Right atrium auricular region (tissue), 2 donors: ENCODE measurements around the gene WNT7A. TPM values are rescaled to one million over a fixed set of nuclear protein-coding genes. Genes with fewer than 3 reads are reported as not detected.

Experiments used
- DNase-seq: peaks from one replicate; pipeline ENCODE4 v3.0.0-alpha.2; 2019; ENCODE audit warnings: low spot score
- H3K27ac ChIP-seq, 2 donors: fragments of 200-600 bp; sonication (generic); 1 replicate in 1 of 2; 2 replicates in 1 of 2; pipeline ENCODE4 v1.5.1; 2016 to 2019
- H3K27me3 ChIP-seq, 2 donors: fragments of 200-600 bp; sonication (generic); one replicate each; pipeline versions ENCODE4 v1.5.1 to v1.6.0; 2017 to 2019
- H3K36me3 ChIP-seq: fragments of 200-600 bp; sonication (generic); one replicate; pipeline ENCODE4 v1.5.1; 2016
- H3K4me1 ChIP-seq, 2 donors: fragments of 200-600 bp; sonication (generic); one replicate each; pipeline versions ENCODE4 v1.5.1 to v1.6.0; 2017 to 2019
- H3K4me3 ChIP-seq, 2 donors: fragments of 200-600 bp; sonication (generic); 1 replicate in 1 of 2; 2 replicates in 1 of 2; pipeline ENCODE4 v1.5.1; 2017 to 2019; ENCODE audit warnings: mild to moderate bottlenecking in 1 of 2, moderate library complexity in 1 of 2
- H3K9me3 ChIP-seq, 2 donors: fragments of 200-600 bp; sonication (generic); one replicate each; pipeline ENCODE4 v1.5.1; 2019
- total RNA-seq, 2 donors: library from RNA; depleted of rRNA; stranded (reverse); fragments of >200 nt; gene quantifications; one replicate each; pipeline ENCODE4 v1.1.0, GENCODE V29; 2016
- TF ChIP-seq, protein P1 (sequence below), 2 donors: fragments of 200-600 bp; sonication (generic); IDR thresholded peaks; one replicate each; pipeline ENCODE4 v1.5.1; 2019; ENCODE audit warnings: antibody characterized with exemption in 2 of 2

The WNT7A gene
- total RNA-seq, 2 donors from 2014 or later = not detected

DNA sequence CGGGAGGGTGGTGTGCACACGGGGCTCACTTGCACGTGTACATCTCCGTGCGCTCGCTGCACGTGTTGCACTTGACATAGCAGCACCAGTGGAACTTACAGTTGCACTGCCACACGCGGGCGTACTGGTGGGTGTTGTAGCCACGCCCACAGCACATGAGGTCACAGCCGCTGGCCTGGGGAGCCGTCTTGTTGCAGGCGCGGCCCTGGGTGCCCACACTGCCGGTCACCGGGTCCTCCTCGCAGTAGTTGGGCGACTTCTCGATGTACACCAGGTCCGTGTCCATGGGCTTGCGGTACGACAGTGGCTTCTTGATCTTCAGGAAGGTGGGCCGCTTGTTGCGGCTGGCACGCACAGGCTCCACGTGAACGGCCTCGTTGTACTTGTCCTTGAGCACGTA, 61.0 kb downstream of the WNT7A start:
- no peaks in the 10 kb centered on the region for H3K36me3 ChIP-seq
- no peaks in the 10 kb centered on the region for H3K4me1 ChIP-seq
- no peak for DNase-seq
- H3K27ac ChIP-seq = no peak overlapping the region
- TF ChIP-seq, protein P1, sequence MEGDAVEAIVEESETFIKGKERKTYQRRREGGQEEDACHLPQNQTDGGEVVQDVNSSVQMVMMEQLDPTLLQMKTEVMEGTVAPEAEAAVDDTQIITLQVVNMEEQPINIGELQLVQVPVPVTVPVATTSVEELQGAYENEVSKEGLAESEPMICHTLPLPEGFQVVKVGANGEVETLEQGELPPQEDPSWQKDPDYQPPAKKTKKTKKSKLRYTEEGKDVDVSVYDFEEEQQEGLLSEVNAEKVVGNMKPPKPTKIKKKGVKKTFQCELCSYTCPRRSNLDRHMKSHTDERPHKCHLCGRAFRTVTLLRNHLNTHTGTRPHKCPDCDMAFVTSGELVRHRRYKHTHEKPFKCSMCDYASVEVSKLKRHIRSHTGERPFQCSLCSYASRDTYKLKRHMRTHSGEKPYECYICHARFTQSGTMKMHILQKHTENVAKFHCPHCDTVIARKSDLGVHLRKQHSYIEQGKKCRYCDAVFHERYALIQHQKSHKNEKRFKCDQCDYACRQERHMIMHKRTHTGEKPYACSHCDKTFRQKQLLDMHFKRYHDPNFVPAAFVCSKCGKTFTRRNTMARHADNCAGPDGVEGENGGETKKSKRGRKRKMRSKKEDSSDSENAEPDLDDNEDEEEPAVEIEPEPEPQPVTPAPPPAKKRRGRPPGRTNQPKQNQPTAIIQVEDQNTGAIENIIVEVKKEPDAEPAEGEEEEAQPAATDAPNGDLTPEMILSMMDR (IDR thresholded peaks at IDR 0.05) = no peak
- no peaks in the 10 kb centered on the region for H3K27me3 ChIP-seq
- no peak overlapping the region for H3K4me3 ChIP-seq
- peaks cover 18 to 41% of the 10 kb centered on the region in 2 donors for H3K9me3 ChIP-seq

DNA sequence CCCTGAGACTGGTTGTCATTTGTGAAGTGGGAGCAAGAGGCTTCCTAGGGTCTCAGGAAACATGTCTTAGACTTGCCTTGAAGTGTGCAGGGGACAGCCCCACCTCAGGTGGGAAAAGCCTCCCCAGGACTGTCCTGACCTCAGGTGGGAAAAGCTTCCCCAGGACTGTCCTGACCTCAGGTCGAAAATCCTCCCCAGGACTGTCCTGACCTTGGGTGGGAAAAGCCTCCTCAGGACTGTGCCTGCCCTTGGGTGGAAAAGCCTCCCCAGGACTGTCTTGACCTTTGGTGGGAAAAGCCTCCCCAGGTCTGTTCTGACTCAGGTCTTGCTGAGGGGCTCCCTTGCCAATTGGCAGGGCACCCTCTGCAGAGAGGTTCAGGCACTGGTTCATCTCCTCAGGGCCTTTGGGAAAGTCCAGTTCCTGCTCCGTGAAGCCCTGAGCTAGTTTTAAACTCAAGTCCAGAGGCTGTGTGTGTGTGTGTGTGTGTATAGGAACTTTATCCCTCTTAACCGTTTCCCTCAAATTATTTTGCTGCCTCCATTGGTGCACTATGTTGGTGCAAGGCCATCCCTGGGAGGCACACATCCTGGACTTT, 64.7 kb downstream of the WNT7A start:
- no peak for DNase-seq
- TF ChIP-seq, protein P1 (IDR thresholded peaks at IDR 0.05) = no peak
- H3K9me3 ChIP-seq = peaks cover 22 to 49% of the 10 kb centered on the region in 2 donors
- H3K4me1 ChIP-seq = no peaks in the 10 kb centered on the region
- H3K4me3 ChIP-seq = no peak overlapping the region
- H3K27ac ChIP-seq = no peak overlapping the region
- H3K27me3 ChIP-seq = no peaks in the 10 kb centered on the region
- H3K36me3 ChIP-seq = no peaks in the 10 kb centered on the region

DNA sequence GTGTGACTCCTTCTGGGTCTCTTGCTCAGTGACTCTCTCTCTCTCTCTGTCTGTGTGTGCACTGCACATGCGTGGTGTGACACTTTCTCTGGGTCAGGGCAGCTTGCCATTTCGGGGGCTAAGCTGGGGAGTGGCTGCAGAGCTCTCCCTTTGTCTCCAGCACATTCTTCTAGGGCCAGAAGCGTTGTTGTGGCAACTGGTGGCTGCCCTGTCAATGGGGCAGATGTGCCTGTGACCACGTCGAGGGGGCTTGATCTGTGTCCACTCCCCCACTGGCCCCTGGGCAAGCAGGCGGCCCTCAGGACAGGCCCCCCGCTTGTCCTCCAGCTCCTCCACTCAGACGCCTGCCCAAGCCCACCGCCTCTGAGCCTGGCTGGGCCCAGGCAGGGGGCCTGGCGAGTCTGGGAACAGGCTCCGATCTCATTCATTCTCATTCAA, 67.8 kb downstream of the WNT7A start:
- H3K9me3 ChIP-seq = peaks cover 22 to 40% of the 10 kb centered on the region in 2 donors
- no peaks in the 10 kb centered on the region for H3K36me3 ChIP-seq
- no peaks in the 10 kb centered on the region for H3K27me3 ChIP-seq
- DNase-seq = no peak
- no peaks in the 10 kb centered on the region for H3K4me1 ChIP-seq
- H3K27ac ChIP-seq = no peak overlapping the region
- TF ChIP-seq, protein P1 (IDR thresholded peaks at IDR 0.05) = no peak
- no peak overlapping the region for H3K4me3 ChIP-seq

DNA sequence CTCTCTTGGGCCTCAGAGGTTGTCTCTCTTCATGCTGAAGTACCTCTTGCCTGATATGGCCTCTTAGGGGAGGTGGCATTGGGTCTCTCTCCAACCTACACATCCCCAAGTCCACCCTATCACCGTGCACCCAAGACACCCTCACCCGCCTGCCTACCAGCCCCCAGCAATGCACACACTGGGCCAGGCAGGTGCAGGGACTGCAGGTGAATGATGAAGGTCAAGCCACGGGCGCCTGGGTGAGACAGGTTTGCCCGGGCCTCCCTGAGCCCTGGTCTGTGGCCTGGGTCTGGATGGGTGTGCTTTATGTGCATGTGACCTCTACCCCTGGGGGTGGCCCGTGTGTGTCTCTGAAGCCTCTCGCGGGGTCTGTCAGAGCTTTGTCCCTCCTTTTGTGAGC, 68.3 kb downstream of the WNT7A start:
- H3K4me3 ChIP-seq = no peak overlapping the region

DNA sequence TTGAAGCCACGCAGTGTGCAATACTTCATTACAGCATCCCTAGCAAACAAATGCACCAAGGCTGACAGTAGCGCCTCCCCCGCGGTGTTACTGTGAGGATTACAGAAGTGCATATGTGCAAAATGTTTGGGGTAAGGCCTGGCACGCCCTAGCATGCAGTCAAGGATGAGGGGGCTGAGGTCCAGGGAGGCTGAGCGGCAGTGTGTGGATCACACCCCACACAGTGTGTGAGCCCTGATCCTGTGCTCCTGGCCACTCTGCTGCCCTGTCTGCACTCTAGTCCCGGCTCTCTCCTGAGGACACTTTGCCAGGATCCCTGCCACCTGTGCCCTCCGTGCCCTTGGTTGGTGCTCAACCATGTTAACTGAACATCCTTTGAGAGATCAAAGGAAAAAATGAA, 71.3 kb downstream of the WNT7A start:
- no peak for DNase-seq
- Histone ChIP-seq H3K4me1 (no peaks in the 10 kb centered on the region), H3K36me3 (no peaks in the 10 kb centered on the region), H3K27ac (no peak overlapping the region), H3K27me3 (no peaks in the 10 kb centered on the region), H3K4me3 (no peak overlapping the region), H3K9me3 (peaks cover under 1 to 11% of the 10 kb centered on the region in 2 donors)
- TF ChIP-seq, protein P1 (IDR thresholded peaks at IDR 0.05) = no peak

More for the DNA sequence above, 68.3 kb downstream of the WNT7A start:
- Histone ChIP-seq H3K36me3 (no peaks in the 10 kb centered on the region), H3K27ac (no peak overlapping the region), H3K9me3 (peaks cover 22 to 38% of the 10 kb centered on the region in 2 donors), H3K27me3 (no peaks in the 10 kb centered on the region), H3K4me1 (no peaks in the 10 kb centered on the region)
- DNase-seq = no peak
- TF ChIP-seq, protein P1 (IDR thresholded peaks at IDR 0.05) = no peak
